ENCODE results near the gene MARCHF10. TPM values are rescaled to one million over a fixed set of nuclear protein-coding genes. Genes with fewer than 3 reads are reported as not detected.
"Not testable (repeated sequence)": the region's sequence is repeated elsewhere in the genome, so short reads cannot be mapped to it uniquely, and the experiment has no call there.

MARCHF10 gene
- total and polyA plus RNA-seq, 9 donors = 0.06 to 6.5 (median 0.46) TPM; not detected in 3

GRCh38 chr17:62840871-62841270, 32.8 kb upstream of the MARCHF10 start:
- Histone ChIP-seq H3K4me3 (no peak overlapping the region), H3K27ac (no peak overlapping the region), H3K36me3 (no peaks in the 10 kb centered on the region), H3K27me3 (no peaks in the 10 kb centered on the region), H3K4me1 (ENCODE audit: insufficient read depth) (no peaks in the 10 kb centered on the region), H3K9me3 (no peaks in the 10 kb centered on the region)
- TF ChIP-seq EP300 (IDR thresholded peaks at IDR 0.05) = no peak
- TF ChIP-seq CTCF (IDR thresholded peaks at IDR 0.05) = no peak
- TF ChIP-seq POLR2A (IDR thresholded peaks at IDR 0.05) = no peak
- no peak for DNase-seq
- WGBS, 3 donors = 88 to 89% (median 88%) methylated on average over 4 of the region's 4 CpGs
- intact Hi-C loops (cut with DNase I) = no loop called here

DNA sequence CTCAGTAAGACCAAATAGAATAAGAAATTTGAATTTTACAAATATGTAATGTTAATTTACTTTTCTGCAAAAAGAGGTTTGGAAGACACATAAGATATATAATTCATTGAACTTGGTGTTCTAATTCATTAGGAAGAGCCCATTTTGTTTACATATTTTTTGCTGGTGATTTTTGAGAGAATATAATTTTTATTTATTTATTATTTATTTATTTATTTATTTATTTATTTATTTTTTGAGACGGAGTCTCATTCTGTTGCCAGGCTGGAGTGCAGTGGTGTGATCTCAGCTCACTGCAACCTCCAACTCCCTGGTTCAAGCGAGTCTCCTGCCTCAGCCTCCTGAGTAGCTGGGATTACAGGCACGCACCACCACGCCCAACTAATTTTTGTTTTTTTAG, 25.7 kb upstream of the MARCHF10 start:
- intact Hi-C loops (cut with DNase I); H3K4me1 ChIP-seq (ENCODE audit: insufficient read depth); H3K4me3 ChIP-seq; H3K27ac ChIP-seq; H3K27me3 ChIP-seq; H3K36me3 ChIP-seq; H3K9me3 ChIP-seq; DNase-seq: not testable (repeated sequence)
- WGBS, 3 donors = 93 to 97% (median 93%) methylated on average over 4 of the region's 4 CpGs

DNA sequence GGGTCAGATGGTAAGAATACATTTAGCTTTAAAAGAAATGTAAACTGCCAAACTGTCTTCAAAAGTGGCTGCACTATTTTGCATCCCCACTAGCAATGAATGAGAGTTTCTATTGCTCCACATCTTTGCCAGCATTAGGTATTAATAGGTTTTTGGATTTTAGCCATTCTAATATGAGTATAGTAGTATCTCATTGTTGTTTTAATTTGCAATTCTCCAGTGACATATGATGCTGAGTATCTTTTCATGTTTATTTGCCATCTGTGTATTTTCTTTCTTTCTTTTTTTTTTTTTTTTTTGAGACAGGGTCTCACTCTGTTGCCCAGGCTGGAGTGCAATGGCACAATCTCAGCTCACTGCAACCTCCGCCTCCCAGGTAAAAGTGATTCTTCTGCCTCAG, 24.3 kb upstream of the MARCHF10 start:
- H3K9me3 ChIP-seq = no peaks in the 10 kb centered on the region
- H3K36me3 ChIP-seq = no peaks in the 10 kb centered on the region
- H3K4me3 ChIP-seq = no peak overlapping the region
- intact Hi-C loops (cut with DNase I) = no loop called here
- 94 to 96% (median 95%) methylated on average over 1 of the region's 1 CpG for WGBS, 3 donors
- TF ChIP-seq POLR2A (IDR thresholded peaks at IDR 0.05) (no peak), CTCF (IDR thresholded peaks at IDR 0.05) (no peak), EP300 (IDR thresholded peaks at IDR 0.05) (no peak)
- no peak for DNase-seq
- no peaks in the 10 kb centered on the region for H3K4me1 ChIP-seq (ENCODE audit: insufficient read depth)
- H3K27ac ChIP-seq = no peak overlapping the region
- H3K27me3 ChIP-seq = no peaks in the 10 kb centered on the region

DNA sequence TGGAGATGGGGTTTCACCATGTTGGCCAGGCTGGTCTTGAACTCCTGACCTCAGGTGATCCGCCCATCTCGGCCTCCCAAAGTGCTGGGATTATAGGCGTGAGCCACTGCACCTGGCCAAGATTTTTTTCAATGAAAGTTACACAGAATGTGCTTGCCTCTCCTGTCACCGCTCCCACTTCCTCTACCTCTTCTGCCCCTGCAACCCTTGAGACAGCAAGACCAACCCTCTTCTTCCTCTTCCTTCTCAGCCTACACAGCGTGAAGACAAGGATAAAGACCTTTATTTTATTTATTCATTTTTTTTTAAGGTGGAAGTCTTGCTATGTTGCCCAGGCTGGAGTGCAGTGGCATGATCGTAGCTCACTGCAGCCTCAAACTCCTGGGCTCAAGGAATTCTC, 23.0 kb upstream of the MARCHF10 start:
- DNase-seq; H3K4me3 ChIP-seq; H3K27me3 ChIP-seq; intact Hi-C loops (cut with DNase I); H3K36me3 ChIP-seq; H3K4me1 ChIP-seq (ENCODE audit: insufficient read depth); H3K27ac ChIP-seq; H3K9me3 ChIP-seq: not testable (repeated sequence)
- WGBS, 3 donors = 86 to 91% (median 91%) methylated on average over 6 of the region's 6 CpGs

DNA sequence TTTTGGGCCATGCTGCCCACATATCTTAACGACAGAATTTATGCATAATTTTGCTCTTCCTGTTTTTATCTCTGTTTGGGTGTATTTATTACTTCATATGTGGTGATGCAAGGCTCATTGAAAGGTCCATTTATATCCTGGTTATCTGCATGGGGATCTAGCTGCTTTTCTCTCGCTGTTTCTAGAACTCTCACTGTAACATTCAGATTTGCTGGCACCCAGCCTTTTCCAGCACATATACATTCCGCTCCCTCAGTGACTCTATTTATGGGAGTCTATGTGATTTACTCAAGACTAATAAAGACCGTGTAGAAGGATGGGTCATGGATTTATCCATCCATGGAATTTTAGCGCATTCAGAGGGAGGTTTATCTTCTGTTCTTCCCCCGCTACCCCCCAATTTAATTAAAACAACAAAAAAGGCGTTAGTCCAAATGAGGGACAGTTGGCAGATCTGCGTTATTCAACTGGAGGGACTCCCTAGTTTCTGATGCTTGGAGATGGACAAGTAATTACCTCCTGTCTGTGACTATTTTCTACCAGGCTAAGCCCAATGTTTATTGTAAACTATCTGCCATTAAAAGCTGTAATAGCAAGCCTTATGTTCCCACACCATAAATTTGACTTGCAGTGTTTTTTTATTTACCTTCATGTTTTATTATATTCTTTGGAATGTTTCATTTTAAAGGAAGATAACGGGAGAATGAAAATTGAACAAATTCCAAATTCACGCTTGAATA, 19.8 kb upstream of the MARCHF10 start:
- TF ChIP-seq CTCF (IDR thresholded peaks at IDR 0.05) (no peak), EP300 (IDR thresholded peaks at IDR 0.05) (no peak), POLR2A (IDR thresholded peaks at IDR 0.05) (no peak)
- DNase-seq = no peak
- no peaks in the 10 kb centered on the region for H3K36me3 ChIP-seq

More for the DNA sequence above, 19.8 kb upstream of the MARCHF10 start:
- WGBS, 3 donors = 37 to 45% (median 42%) methylated on average over 10 of the region's 10 CpGs
- H3K4me3 ChIP-seq = no peak overlapping the region
- no peaks in the 10 kb centered on the region for H3K4me1 ChIP-seq (ENCODE audit: insufficient read depth)
- no peaks in the 10 kb centered on the region for H3K9me3 ChIP-seq
- intact Hi-C loops (cut with DNase I) = no loop called here
- no peaks in the 10 kb centered on the region for H3K27me3 ChIP-seq
- H3K27ac ChIP-seq = no peak overlapping the region

Data from ovary (tissue), 9 donors.